HL-60/S4 treated with phorbol 12-myristate 13-acetate at 8.2 ng/mL for 4 days and 3 days (cell line): ENCODE results near the gene ZFYVE28.

Experiments
- in situ Hi-C: fragments of 300-500 bp; cut with MboI; formaldehyde crosslinking; loops from 2 replicates; pipeline ENCODE4 v1.15.0; 2022; ENCODE audit warnings: low sequenced_read_pairs

The ZFYVE28 gene

GRCh38 chr4:2371765-2372487 is 46.5 kb downstream of the ZFYVE28 start:
- in situ Hi-C loops, result no loop called here

GRCh38 chr4:2370597-2371320 is 47.7 kb downstream of the ZFYVE28 start:
- in situ Hi-C loops, result no loop called here

DNA sequence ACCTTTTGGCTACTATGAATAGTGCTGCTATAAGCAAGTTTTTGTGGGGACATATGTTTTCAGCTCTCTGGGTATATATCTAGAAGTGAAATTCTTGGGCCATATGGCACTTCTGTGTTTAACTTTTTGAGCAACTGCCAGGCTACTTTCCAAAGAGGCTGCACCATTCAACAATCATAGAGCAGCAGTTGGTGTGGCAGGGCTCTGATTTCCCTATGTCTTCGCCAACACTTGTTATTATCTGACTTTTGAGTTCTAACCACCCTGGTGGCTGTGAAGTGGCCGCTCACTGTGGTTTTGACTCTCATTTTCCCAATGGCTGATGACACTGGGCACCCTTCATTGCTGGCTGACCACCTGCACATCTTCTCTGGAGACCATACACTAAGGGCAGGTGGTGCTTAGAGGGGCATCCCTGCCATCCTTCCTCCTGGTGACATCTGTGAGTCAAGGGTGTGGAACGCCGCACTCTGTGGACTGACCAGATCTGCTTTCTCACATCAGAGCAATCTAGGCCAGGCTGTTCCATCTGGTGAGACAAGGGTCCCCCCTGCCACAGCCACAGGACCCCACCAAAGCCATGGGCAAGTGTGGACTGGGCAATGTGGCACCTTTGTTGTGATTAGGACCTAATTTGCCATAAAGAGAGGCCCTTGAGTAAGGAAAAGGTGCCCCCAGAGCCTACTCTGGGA is 49.6 kb downstream of the ZFYVE28 start:
- in situ Hi-C loops, result no loop called here

- in situ Hi-C loops, result no loop called here
Measured at GRCh38 chr4:2367626-2368025, 50.8 kb downstream of the ZFYVE28 start.

DNA sequence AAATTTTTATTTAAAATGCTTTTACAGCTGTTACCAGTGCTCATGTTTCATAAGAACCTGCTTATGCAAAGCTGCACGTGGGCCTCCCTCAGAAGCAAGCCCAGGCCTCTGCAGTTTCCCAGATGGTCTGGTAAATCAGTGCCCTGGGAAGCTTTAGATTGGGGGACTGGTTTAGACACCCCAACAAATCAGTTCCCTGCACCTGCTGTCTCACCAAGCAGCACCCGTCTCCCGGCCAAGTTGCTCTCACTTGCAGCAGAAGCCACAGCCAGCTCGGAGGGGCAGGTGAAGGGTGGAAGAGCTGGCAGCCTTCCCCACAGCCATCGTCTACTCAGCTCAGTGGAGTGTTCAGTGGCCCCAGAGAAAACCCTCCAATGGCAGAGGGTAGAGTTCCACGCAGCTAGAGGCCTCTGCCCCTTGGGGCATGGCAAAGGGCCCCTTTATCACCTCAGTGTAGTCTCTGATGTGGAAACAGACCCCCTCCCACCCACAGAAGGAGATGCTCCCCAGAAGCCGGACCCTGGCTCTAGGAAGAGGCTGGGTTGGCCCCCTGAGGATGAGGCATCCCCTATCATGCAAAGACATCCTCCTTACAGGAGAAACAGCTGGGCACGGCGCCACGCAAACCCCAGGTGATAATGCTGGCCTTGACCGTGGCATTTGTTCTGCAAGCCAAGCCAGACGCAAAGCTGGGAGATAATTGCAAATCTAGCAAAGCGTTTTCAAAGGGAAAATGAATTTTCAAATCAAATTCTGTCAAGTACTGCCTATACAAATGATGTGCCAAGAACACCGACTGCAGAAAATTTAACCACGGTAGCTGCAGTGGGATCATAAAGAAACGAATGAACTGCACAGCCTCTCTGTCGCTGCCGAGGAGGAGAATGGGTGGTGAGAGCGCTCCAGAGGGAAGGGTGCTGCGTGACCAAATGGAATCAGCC is 51.9 kb downstream of the ZFYVE28 start:
- in situ Hi-C loops, result no loop called here

DNA sequence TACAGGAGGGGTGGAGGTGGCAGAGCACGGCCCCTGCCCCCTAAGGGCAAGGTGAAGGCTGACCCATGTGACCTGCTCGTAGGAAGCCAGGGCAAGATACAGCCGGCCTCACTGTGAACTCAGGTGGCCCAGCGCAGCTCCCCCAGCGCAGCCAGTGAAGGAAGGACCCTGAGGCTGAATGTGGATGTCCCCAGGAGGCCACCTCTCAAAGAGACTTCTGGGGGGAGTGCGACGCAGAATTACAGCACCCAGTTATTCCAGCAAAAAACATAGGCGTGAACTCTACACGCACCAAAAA is 52.6 kb downstream of the ZFYVE28 start:
- in situ Hi-C loops, result no loop called here

DNA sequence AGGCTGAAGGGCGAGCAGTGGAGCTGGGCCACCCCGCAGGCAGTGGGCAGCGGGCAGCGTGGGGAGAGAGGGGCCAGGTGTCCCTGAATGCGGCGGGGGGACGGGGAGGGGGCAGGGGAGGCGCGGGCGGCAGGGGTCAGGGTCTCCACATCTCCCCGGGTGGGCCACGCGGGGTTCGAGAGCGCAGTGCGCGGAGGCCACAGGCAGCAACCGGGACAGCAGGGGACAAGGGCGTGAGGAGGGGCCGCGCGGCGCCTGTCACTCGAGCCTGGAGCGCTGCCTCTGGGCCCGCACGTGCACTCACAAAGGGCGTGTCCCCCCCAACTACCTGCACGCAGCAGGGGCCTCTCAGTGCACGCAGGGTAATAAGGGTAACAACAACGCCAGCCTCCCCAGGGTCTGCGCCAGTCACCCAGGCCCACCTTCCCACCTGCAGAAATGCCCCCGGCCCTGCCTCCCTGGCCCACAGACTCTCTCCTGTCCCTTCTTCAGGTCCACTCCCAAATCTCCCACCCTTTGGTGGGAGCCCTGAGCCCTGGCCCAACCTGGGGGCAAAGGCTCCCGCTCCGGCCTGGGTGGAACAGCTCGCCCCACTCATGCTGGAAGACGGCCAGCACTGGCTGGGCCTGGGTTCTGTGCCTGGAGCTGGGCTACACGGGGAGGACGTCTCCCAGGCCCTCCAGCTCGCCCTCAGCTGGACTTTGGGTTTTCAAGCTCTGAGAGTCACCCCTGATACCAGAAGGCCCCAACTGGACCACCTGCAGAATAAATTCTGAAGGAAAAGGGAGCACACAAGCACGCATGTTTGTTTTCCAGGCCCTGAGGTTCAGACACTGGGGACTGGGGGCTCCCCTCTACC is 53.2 kb downstream of the ZFYVE28 start:
- in situ Hi-C loops, result no loop called here

GRCh38 chr4:2364654-2365053 is 53.8 kb downstream of the ZFYVE28 start:
- in situ Hi-C loops, result no loop called here

GRCh38 chr4:2363951-2364653 is 54.3 kb downstream of the ZFYVE28 start:
- in situ Hi-C loops, result no loop called here

- in situ Hi-C loops, result no loop called here
Measured at GRCh38 chr4:2363056-2363721, 55.3 kb downstream of the ZFYVE28 start.

GRCh38 chr4:2362266-2363055 is 56.0 kb downstream of the ZFYVE28 start:
- in situ Hi-C loops, result no loop called here

DNA sequence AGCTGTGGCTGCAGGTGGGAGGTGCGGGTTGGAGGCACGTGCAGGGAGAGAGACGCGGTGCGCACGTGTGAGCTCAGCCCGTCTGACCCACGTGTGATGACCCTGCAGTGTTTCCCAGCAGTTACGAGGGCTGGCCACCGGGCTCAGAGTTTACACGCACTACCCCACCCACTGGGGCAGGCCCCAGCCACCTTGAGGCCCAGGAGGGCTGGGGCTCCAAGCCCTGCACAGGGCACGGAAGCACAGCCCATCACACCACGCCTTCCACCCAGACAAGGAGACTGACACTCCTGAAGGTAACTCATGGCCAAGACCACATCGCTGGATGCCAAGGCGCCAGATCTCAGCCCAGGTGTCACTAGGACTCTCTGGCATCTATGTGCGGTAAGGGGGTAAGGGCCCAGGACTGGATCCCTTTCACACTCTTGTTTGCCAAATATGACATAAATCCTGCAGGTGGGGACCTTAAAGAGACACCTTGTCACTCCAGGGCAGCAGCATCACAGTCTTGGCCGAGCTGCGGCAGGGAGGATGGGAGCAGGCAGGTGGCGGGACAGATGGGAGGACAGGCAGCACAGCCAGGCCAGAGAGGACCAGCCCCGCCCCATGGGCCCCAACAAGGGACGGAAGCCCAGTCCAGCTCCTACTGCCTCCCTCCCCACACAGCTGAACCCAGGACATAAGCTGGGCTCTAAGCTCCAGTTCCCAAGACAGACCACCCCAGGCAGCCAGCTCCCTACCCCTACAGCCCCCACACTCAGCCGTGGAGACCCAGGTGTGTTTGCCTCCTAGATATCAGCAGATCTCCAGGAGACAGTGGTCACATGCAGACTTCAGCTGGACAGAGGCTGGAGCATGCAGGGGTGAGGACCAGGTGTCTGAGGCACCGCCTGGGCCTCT is 56.8 kb downstream of the ZFYVE28 start:
- in situ Hi-C loops, result no loop called here

DNA sequence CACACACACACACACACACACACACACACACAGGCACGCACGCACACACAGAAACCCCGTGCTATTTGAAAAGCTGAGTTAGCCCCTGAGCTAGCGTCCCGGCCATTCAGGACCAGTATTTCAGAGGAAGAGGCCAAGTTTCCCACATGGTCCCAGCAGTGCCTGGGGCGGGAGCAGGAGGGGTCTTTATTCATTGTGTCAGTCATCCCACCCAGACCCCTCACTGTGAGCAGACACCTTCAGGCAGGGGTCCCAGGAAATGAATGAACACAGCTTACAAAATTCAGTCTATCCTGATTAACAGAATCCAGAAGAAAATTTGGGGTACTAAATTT is 58.1 kb downstream of the ZFYVE28 start:
- in situ Hi-C loops, result no loop called here

DNA sequence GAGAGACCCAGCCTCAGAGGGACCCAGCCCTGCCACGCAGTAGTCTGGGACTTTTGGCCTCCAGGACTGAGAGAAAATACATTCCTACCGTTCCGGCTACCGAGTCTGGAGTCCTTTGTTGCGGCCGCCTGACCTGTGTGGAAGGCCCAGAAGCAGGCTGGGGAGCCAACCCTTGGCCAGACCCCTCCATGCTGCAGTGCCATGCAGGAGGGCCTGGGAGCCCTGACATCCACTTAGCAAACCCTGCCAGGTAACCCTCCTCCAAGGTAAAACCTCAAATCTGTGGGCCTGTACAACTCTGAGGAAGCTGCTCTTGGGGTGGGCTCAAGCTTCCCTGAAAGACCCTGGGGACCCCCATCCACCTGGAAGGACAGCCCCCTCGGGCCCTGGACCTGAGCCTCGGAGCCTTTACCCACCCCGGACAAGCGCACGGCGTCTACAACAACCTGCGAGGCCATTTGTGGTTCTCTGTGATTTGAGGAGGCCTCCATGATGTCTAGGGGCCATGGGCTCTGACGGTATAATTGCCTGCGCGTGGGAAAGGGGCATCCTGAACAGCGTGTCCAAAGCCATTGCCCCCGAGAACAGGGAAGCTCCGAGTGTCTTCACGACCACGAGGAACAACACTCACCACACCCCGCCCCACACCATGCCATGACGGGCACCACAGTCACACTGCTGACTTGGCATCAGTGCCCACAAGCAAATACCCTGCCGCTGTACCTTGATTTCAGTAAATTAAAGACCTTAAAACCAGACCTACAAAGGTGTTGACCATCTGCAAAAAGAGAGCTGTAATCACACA is 58.7 kb downstream of the ZFYVE28 start:
- in situ Hi-C loops, result no loop called here

DNA sequence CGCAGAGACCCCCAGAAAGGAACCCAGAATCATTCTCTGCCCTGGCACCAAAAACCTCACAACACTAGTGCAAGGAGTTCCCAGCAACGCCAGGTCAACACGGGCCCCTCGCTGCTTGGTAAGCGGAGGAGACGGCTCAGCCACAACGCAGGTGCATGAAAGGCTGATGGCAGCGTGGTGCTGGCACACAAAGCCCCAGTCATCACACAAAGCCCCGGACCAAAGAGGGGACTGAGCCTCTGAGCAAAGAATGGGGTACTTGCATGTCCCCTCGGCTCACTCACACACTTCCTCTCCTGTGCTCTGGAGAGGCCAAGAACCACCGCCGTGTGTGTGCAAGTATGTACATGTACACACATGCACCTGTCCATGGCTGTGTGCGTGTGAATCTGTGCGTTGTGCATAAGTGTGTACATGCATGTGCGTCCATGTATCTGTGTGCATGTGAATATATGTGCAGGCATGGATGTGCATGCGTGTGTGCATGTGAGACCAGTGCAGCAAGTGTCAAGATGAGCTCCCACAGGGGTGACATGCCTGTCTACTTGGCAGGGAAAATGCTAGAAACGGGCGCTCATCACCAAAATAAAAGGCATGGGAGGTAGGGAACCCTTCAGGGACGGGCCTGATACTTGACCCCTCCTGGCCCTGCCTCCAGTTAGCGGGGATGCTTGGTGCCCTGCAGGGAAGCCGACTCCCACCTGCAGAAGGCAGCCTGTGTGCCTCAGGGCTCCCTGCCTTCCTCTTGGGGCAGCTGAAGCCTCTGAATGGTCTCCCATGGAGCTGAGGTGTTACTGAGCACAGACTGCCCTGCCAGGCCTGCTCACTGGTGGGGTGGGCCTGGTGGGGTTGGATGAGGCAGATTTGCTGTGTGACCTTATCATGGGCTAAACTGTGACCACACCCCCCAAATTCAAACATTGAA is 60.4 kb downstream of the ZFYVE28 start:
- in situ Hi-C loops, result no loop called here
